Measurements from ENCODE around the gene TMEM38B. TPM values are rescaled to one million over a fixed set of nuclear protein-coding genes. Genes with fewer than 3 reads are reported as not detected.

The TMEM38B gene
- total RNA-seq, 4 donors from 2014 or later = 4.4 to 24.3 (median 17.1) TPM

DNA sequence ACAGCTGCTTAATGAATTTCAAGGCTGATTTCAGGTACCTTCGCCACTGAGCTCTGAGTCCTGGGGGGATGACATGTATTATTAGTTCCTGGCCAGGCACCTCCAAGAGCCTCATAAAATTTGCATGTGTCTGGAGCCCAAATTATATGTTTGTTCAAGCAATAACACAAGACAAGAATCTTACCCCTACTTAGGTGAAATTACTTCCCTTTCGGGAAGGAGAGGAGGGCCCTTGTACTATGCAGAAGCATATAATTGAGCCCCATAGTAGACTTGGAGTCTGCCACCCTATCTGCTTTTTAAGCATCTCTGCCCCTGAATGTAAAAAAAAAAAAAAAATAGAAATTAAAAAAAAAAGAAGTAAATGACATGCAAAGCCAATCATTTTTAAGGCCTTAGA is 13.0 kb upstream of the TMEM38B start:
- Histone ChIP-seq H3K4me3 (no peak overlapping the region), H3K27ac (no peak overlapping the region), H3K27me3 (no peaks in the 10 kb centered on the region), H3K9me3 (no peaks in the 10 kb centered on the region), H3K36me3 (no peaks in the 10 kb centered on the region), H3K4me1 (no peaks in the 10 kb centered on the region)
- DNase-seq = no peak
- intact Hi-C loops (cut with DNase I; ENCODE audit: low total_unique reads) = no loop called here
- TF ChIP-seq CTCF (IDR thresholded peaks at IDR 0.05) (no peak), POLR2A (IDR thresholded peaks at IDR 0.05) (no peak)

DNA sequence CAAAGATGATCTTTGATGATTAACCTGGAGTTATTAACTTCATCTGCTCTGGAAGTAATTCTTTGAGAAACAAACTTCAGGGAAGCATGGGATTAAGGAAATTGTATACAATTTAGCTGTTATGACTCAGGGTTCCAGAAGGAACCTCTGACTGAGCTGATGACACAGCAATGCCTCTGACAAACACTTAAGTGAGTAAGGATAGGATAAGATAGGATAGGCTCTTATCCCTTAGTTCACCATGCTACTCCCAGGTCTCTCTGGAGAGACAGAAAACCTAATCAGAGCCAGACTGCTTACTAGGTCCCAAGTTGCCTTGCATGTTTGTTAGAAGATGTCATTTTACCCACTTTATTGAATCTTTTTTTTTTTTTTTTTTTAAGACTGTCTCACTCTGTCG is 12.6 kb upstream of the TMEM38B start:
- H3K4me1 ChIP-seq = no peaks in the 10 kb centered on the region
- TF ChIP-seq POLR2A (IDR thresholded peaks at IDR 0.05) (no peak), CTCF (IDR thresholded peaks at IDR 0.05) (no peak)
- intact Hi-C loops (cut with DNase I; ENCODE audit: low total_unique reads) = no loop called here
- H3K36me3 ChIP-seq = no peaks in the 10 kb centered on the region
- no peaks in the 10 kb centered on the region for H3K27me3 ChIP-seq
- H3K4me3 ChIP-seq = no peak overlapping the region
- no peak overlapping the region for H3K27ac ChIP-seq
- no peaks in the 10 kb centered on the region for H3K9me3 ChIP-seq
- DNase-seq = no peak

- H3K36me3 ChIP-seq = no peaks in the 10 kb centered on the region
- no peak for TF ChIP-seq POLR2A (IDR thresholded peaks at IDR 0.05)
- no peak for TF ChIP-seq CTCF (IDR thresholded peaks at IDR 0.05)
Observed at GRCh38 chr9:105683688-105684275, 10.6 kb upstream of the TMEM38B start.

GRCh38 chr9:105686936-105687335 is 7.4 kb upstream of the TMEM38B start:
- intact Hi-C loops (cut with DNase I; ENCODE audit: low total_unique reads) = no loop called here
- TF ChIP-seq CTCF (IDR thresholded peaks at IDR 0.05) (no peak), POLR2A (IDR thresholded peaks at IDR 0.05) (no peak)
- Histone ChIP-seq H3K4me1 (no peaks in the 10 kb centered on the region), H3K27me3 (no peaks in the 10 kb centered on the region), H3K27ac (no peak overlapping the region), H3K9me3 (no peaks in the 10 kb centered on the region), H3K4me3 (no peak overlapping the region), H3K36me3 (no peaks in the 10 kb centered on the region)
- DNase-seq = no peak

More at GRCh38 chr9:105683688-105684275, 10.6 kb upstream of the TMEM38B start:
- Histone ChIP-seq H3K4me1 (no peaks in the 10 kb centered on the region), H3K27ac (no peak overlapping the region), H3K4me3 (no peak overlapping the region), H3K9me3 (no peaks in the 10 kb centered on the region), H3K27me3 (no peaks in the 10 kb centered on the region)
- no peak for DNase-seq
- intact Hi-C loops (cut with DNase I; ENCODE audit: low total_unique reads) = no loop called here

GRCh38 chr9:105690742-105691141 is 3.6 kb upstream of the TMEM38B start:
- intact Hi-C loops (cut with DNase I; ENCODE audit: low total_unique reads) = no loop called here
- Histone ChIP-seq H3K27ac (no peak overlapping the region), H3K9me3 (no peaks in the 10 kb centered on the region), H3K4me1 (no peaks in the 10 kb centered on the region), H3K36me3 (no peaks in the 10 kb centered on the region), H3K4me3 (no peak overlapping the region), H3K27me3 (peaks cover 0 to 9% of the 10 kb centered on the region in 2 donors)
- DNase-seq = no peak
- TF ChIP-seq CTCF (IDR thresholded peaks at IDR 0.05) (no peak), POLR2A (IDR thresholded peaks at IDR 0.05) (no peak)
